Astrocyte of the cerebellum (primary cell): ENCODE data around the gene CREM.

Experiments
- DNase-seq: peaks from one replicate; pipeline ENCODE4 v3.0.0-alpha.2; 2011; ENCODE audit warnings: low read depth
- H3K4me3 ChIP-seq: 2 replicates; pipeline ENCODE4 v1.5.1; 2011; ENCODE audit warnings: mild to moderate bottlenecking, low read depth, low read length, moderate library complexity
- in situ Hi-C: cut with HindIII; loops from 2 replicates; pipeline ENCODE4 v1.10.0; 2017; ENCODE audit warnings: low sequenced_read_pairs
- TF ChIP-seq, protein P1 (sequence below): IDR thresholded peaks from 2 replicates; pipeline ENCODE4 v1.5.1; 2012; ENCODE audit warnings: low read length, low read depth, moderate library complexity, mild to moderate bottlenecking; ENCODE audit errors: missing control alignments

The CREM gene

DNA sequence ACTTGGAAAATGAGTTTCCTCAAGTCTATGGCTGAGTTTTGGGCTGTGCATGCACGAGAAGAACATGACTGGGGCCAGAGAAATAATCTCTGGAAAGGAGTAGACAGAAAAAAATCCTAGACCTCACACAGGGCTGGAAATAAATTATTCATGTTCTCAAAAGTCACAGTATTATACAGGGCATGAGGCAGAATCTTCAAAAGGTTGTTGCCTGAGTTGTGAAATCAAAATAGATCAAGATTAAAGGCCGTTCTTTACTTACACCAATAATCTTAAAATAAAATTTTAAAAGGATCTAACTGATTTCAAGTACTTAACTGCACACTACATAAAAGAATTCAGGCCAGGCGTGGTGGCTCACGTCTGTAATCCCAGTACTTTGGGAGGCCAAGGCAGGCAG, 14.1 kb upstream of the CREM start:
- in situ Hi-C loops, result no loop called here
- TF ChIP-seq, protein P1, sequence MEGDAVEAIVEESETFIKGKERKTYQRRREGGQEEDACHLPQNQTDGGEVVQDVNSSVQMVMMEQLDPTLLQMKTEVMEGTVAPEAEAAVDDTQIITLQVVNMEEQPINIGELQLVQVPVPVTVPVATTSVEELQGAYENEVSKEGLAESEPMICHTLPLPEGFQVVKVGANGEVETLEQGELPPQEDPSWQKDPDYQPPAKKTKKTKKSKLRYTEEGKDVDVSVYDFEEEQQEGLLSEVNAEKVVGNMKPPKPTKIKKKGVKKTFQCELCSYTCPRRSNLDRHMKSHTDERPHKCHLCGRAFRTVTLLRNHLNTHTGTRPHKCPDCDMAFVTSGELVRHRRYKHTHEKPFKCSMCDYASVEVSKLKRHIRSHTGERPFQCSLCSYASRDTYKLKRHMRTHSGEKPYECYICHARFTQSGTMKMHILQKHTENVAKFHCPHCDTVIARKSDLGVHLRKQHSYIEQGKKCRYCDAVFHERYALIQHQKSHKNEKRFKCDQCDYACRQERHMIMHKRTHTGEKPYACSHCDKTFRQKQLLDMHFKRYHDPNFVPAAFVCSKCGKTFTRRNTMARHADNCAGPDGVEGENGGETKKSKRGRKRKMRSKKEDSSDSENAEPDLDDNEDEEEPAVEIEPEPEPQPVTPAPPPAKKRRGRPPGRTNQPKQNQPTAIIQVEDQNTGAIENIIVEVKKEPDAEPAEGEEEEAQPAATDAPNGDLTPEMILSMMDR, result no peak
- H3K4me3 ChIP-seq, result no peak overlapping the region
- no peak for DNase-seq

DNA sequence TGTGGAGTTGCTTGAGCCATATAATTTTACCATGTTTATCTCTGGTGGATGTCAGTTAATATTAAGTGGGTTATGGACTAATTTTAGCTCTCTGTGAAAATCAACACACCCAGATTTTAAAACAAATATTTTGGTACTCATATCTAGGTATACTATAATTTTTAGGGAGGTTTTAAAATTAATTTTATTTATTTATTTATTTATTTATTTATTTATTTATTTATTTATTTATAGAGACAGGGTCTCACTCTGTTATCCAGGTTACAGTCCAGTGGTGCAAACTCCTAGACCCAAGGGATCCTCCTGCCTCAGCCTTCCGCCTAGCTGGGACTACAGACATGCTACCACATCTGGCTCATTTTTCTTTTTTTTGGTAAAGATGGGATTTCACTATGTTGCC, 7.3 kb upstream of the CREM start:
- DNase-seq, result no peak
- no peak overlapping the region for H3K4me3 ChIP-seq
- in situ Hi-C loops, result no loop called here
- TF ChIP-seq, protein P1, result no peak

DNA sequence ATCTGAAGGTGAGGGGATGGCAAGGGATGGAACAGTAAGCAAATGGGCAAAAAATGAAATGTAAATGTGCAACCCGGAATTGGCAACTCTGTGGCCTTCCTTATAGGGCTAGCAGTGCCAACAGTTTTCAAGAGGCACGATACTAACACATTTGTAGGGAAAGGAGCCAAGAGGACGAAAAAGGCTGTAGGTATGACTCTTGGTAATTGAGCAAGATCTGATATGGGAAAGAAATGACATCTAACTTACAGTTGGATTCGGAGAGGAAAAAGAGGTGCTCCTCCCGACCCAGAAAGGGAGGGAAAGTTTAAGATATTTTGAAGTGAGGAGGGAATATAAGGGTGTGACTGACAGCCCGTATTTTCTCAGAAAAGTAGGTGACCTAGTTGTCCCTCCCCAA, 2.1 kb upstream of the CREM start:
- in situ Hi-C loops, result no loop called here
- DNase-seq, result no peak
- TF ChIP-seq, protein P1, result no peak
- no peak overlapping the region for H3K4me3 ChIP-seq

DNA sequence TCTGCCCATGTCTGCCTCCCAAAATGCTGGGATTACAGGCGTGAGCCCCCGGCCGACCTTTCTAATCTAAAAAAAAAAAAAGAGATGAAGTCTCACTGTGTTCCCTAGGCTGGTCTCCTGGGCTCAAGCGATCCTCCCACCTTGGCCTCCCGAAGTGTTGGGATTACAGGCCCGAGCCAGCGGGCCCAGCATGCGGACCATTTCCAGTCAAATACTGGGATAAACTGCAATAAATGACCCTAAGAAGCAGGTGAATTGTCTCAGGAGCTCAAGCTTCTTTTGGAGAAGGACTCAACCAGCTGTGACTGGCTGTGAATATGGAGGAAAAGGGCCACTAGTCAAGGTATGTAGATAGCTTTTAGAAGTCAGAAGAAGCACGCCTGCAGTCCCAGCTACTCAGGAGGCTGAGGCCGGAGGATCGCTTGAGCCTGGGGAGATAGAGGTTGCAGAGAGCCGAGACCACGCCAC, 550 bp upstream of the CREM start:
- no peak for DNase-seq
- peak overlapping the region; percentile 77 for H3K4me3 ChIP-seq
- in situ Hi-C loops, result no loop called here
- TF ChIP-seq, protein P1, result no peak

DNA sequence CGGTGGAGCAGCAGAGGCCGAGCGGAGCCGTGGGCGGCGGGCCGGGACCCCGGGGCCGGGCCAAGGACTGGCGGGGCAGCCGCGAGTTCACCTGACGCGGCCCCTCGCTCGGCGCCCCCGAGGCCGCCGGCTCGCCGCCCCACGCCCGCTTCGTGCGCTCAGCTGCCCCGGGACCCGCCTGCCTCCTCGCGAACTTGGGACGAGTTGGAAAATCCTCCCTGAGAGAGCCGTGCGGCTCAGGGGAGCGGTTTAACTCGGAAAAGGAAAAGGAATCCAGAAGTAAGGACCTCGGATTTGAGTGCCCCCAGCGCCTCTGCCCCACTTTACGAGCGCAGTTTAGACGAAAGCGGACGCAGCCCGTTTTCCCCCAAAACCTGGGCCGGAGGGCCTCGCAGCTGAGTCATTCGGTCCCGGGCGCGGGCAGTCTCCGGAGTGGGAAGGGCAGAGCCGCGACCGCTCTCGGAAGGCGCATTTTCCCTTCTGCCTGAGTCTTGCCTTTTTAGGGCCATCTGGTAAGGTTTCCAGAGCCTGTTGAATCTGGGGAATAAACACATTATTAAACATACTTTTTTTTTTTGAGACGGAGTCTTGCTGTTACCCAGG, 744 bp downstream of the CREM start:
- in situ Hi-C loops, result no loop called here

DNA sequence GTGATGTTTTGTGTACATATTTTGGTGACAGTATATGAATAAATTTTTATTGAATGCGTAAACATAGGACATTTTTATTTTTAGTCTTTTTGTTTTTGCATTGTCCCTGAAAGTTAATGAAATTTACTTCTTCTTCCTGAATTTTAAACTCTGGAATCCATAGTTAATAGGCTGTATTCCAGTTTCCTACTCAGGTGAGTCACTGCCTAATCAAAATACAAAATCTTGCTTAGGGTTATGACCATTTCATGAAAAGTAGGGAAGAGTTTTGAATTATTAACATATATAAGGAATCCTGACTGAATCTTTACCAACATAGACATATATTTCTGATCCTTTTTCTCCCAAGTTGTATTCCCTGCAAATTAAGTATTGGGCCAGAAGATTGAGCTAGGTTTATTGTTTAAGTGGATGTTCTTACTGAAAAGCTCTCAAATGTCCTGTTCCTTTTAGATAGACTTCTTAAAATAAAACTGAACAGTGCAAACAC, 2.6 kb downstream of the CREM start:
- TF ChIP-seq, protein P1, result no peak
- DNase-seq, result no peak
- in situ Hi-C loops, result no loop called here
- H3K4me3 ChIP-seq, result no peak overlapping the region

More for the DNA sequence above, 744 bp downstream of the CREM start:
- DNase-seq, result no peak
- peak overlapping the region; percentile 77 for H3K4me3 ChIP-seq
- TF ChIP-seq, protein P1, result no peak

DNA sequence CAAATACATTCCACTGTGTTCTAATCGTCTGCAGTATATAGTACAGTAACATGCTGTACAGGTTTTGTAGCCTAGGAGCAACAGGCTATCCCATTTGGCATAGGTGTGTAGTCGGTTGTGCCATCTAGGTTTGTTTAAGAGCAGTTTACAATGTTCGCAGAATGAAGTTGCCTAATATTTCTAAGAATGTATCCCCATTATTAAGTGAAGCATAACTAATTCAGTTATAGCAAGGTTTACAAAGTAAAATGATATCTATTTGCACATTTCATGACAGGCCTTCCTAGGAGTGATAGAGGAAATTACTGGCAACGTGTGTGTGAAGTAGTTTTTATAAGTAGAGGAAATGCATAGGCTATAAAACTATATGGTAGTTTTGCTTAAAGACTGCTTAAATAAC, 4.0 kb downstream of the CREM start:
- TF ChIP-seq, protein P1, result no peak
- in situ Hi-C loops, result no loop called here
- no peak for DNase-seq
- no peak overlapping the region for H3K4me3 ChIP-seq
